CD4-positive, alpha-beta T cell (primary cell): ENCODE measurements around the gene TANC2. TPM values are rescaled to one million over a fixed set of nuclear protein-coding genes. Genes with fewer than 3 reads are reported as not detected.
A peak's percentile ranks its signal among the peaks of the same experiment; 100 is the strongest.

Source experiments
- ATAC-seq: fragments of 200-7000 bp; cut with Tn5 transposase; one replicate; pipeline ENCODE4 v1.10.0; 2022; ENCODE audit warnings: mild to moderate bottlenecking; ENCODE audit not compliant: poor library complexity
- CTCF ChIA-PET: fragments of 350-600 bp; sonication (Branson Sonifier 250); formaldehyde crosslinking; loops from one replicate; lab custom pipeline; 2021; ENCODE audit warnings: antibody characterized with exemption, inconsistent platforms; lab: Charles Lee
- POLR2A ChIA-PET: fragments of 350-600 bp; sonication (Branson Sonifier 250); formaldehyde crosslinking; loops from one replicate; lab custom pipeline; 2021; ENCODE audit warnings: antibody characterized with exemption, inconsistent platforms; lab: Charles Lee
- DNase-seq, 14 experiments: peaks; one replicate each; pipeline ENCODE4 v3.0.0-alpha.2; 2013 to 2020; ENCODE audit warnings: mixed read lengths in 2 of 14
- H3K27ac ChIP-seq, 2 donors: one replicate each; pipeline versions ENCODE4 v1.5.1 to v1.7.0; 2013; ENCODE audit warnings: low read length in 2 of 2, low read depth in 1 of 2, mild to moderate bottlenecking in 1 of 2
- H3K27me3 ChIP-seq, 2 experiments: 1 replicate in 1 of 2; 2 replicates in 1 of 2; pipeline versions ENCODE4 v1.6.1 to v1.7.0; 2013; ENCODE audit warnings: low read length in 2 of 2, control low read depth in 1 of 2, mild to moderate bottlenecking in 1 of 2, moderate library complexity in 1 of 2; ENCODE audit not compliant: insufficient read depth in 2 of 2, control insufficient read depth in 1 of 2
- H3K36me3 ChIP-seq: one replicate; pipeline ENCODE4 v1.6.1; 2013; ENCODE audit warnings: low read length, control low read depth; ENCODE audit not compliant: insufficient read depth
- H3K4me1 ChIP-seq: one replicate; pipeline ENCODE4 v1.6.1; 2013; ENCODE audit warnings: low read length, control low read depth; ENCODE audit not compliant: insufficient read depth
- H3K4me3 ChIP-seq: one replicate; pipeline ENCODE4 v1.5.1; 2013; ENCODE audit warnings: mild to moderate bottlenecking, low read length, moderate library complexity
- H3K9me3 ChIP-seq, 2 experiments: 1 replicate in 1 of 2; 2 replicates in 1 of 2; pipeline versions ENCODE4 v1.6.1 to v1.7.0; 2013; ENCODE audit warnings: low read length in 2 of 2, mild to moderate bottlenecking in 2 of 2, control low read depth in 1 of 2, moderate library complexity in 1 of 2; ENCODE audit not compliant: control insufficient read depth in 1 of 2, insufficient read depth in 1 of 2
- H3K27ac Mint-ChIP-seq: one replicate; pipeline ENCODE4 v1.8.0; 2020; ENCODE audit warnings: mixed read lengths
- H3K27me3 Mint-ChIP-seq: one replicate; pipeline ENCODE4 v1.8.0; 2021; ENCODE audit warnings: mixed read lengths
- H3K36me3 Mint-ChIP-seq: one replicate; pipeline ENCODE4 v1.8.0; 2021; ENCODE audit warnings: low read depth, mixed read lengths
- H3K4me1 Mint-ChIP-seq: one replicate; pipeline ENCODE4 v1.8.0; 2021; ENCODE audit warnings: low read depth, mixed read lengths
- H3K4me3 Mint-ChIP-seq: one replicate; pipeline ENCODE4 v1.8.0; 2020; ENCODE audit warnings: mild to moderate bottlenecking, mixed read lengths
- H3K9me3 Mint-ChIP-seq: one replicate; pipeline ENCODE4 v1.8.0; 2020; ENCODE audit warnings: mixed read lengths
- intact Hi-C, 2 experiments: fragments of 100-400 bp; cut with DNase I in 1 of 2; cut with micrococcal nuclease in 1 of 2; formaldehyde crosslinking; loops; one replicate each; pipeline versions ENCODE4 v1.15.1 to v1.9.0; 2023 to 2025; cut with DNase I, micrococcal nuclease
- polyA plus RNA-seq, 2 donors: library from polyadenylated mRNA; unstranded; fragments of 120-200 nt; gene quantifications; one replicate each; pipeline ENCODE4 v1.2.1, GENCODE V29; 2013
- total RNA-seq, 174 experiments: library from RNA in 2 of 174; stranded (reverse) in 2 of 174; gene quantifications; one replicate each; pipeline ENCODE4 v1.2.3 and lab custom pipeline; 2021 to 2026
- TF ChIP-seq, protein P1 (sequence below): fragments of 200-600 bp; IDR thresholded peaks from one replicate; pipeline ENCODE4 v1.8.0; 2022; ENCODE audit warnings: antibody characterized with exemption, mild to moderate bottlenecking

TANC2 gene
- total RNA-seq (10 to 100 TPM; 29.1 to 33.7 TPM), total RNA-seq (lab: John Stamatoyannopoulos, UW) (1.4 to 73.6 (median 18.3) reads per million in 172 experiments)
- 12.8 TPM for polyA plus RNA-seq (2013, experiment 1 of 2)
- polyA plus RNA-seq (2013, experiment 2 of 2): 13.1 TPM

DNA sequence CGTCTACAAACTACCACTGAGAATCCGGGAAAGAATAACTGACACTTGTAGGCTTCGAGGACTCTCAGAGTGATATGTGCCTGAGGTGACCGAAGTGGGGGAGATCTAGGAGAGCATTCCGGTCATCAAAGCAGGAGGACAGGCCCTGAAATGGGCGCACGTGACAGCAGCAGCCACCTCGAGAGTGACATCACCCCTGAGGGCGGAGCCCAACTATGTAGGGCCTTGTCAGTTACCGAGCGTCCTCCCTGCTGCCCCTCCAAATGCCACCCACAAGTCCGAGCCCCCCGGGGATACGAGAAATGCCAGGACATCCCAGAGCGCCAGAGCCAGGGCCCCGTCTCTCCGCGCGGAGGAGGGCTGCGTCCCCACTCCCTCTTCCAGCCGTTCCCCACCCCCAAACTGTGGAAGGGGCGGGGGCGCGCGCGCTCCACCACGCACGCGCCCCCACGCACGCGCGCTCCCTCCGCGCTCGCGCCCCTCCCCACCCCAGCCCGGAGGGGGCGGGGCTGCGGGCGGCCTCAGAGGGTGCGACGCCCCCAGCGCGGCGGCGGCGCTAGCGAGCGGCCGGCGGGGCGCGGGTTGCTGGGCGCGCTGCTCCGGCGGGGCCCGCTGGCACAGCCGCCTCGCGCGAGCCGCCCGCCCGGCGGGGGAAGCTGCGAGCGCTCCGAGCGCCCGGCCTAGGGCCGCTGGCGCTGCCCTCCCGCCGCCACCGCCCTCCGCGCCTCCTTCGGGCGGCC is at the start of gene TANC2:
TSS of gene TANC2 (plus strand) at position 550 of the 740 bp plus-strand sequence. CDS start 43,325 bp downstream, outside the sequence.
- Mint-ChIP-seq H3K9me3 (no peaks in the 10 kb centered on the region), H3K27ac (peak within 1 kb of the TSS; percentile 98), H3K4me1 (peaks cover 37% of the 10 kb centered on the region), H3K4me3 (peak within 1 kb of the TSS; percentile 97), H3K36me3 (peaks cover 6% of the 10 kb centered on the region), H3K27me3 (no peaks in the 10 kb centered on the region)
- ATAC-seq (peak; percentile 72), DNase-seq (peak; percentile 67 to 95 (median 80))
- Histone ChIP-seq H3K27ac (peak within 1 kb of the TSS; percentile 77 to 83), H3K4me3 (peak within 1 kb of the TSS; percentile 76), H3K9me3 (no peaks in the 10 kb centered on the region), H3K4me1 (peaks cover 18% of the 10 kb centered on the region), H3K36me3 (no peaks in the 10 kb centered on the region), H3K27me3 (no peaks in the 10 kb centered on the region)
- POLR2A ChIA-PET: interaction anchor here (3.1 kb wide), 1 partner anchor 242 kb away, joined by 17 read pairs; no protein-coding TSS in a partner anchor
- intact Hi-C loops: loop anchor here in 1 of 2 experiments (5.0 to 10.0 kb wide), 6 partner anchors 409 to 1041 kb away; partner anchors contain the start of genes DCAF7, INTS2, MED13 and METTL2A
- CTCF ChIA-PET: no interaction called here
- TF ChIP-seq, protein P1, sequence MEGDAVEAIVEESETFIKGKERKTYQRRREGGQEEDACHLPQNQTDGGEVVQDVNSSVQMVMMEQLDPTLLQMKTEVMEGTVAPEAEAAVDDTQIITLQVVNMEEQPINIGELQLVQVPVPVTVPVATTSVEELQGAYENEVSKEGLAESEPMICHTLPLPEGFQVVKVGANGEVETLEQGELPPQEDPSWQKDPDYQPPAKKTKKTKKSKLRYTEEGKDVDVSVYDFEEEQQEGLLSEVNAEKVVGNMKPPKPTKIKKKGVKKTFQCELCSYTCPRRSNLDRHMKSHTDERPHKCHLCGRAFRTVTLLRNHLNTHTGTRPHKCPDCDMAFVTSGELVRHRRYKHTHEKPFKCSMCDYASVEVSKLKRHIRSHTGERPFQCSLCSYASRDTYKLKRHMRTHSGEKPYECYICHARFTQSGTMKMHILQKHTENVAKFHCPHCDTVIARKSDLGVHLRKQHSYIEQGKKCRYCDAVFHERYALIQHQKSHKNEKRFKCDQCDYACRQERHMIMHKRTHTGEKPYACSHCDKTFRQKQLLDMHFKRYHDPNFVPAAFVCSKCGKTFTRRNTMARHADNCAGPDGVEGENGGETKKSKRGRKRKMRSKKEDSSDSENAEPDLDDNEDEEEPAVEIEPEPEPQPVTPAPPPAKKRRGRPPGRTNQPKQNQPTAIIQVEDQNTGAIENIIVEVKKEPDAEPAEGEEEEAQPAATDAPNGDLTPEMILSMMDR: no peak

DNA sequence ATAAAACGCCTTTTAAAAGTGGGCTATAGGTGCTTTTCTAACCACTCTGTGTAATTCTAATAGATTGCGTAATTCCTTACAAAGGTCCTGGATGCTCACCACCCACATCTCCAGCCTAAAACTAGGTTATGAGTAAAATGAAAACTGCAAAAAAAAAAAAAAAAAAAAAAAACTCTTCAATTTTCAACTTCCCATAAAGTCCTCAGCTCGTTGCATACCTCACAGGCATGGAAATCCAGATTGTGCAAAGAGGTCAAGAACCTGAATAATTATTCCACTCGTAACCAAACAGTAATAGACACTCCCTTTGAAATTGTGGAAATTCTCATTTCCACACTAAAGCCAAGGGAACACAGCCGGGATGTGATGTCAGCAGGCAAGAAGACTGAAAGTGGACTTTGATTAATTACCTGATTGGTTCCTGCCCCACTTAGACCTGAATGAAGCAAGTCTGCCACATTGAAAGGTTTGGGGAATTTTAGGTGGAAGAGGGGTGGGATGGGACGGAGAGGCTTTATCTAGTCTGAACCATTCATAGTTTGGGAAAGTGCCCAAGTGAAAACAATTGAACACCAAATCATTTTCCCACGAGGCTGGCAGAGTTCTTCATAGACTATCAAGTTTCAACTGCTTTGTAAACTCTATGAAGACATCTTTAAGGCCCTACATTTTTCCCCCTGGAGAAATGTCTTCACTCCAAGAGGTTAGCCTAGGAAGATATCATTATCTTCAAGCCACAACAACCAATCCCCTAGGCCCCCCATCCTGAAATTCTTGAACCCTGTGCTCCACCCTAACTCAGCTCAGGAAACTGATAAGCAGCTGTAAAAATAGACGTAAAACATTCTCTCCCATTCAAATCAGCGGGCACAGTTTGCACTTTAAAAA is 49.1 kb upstream of the TANC2 start:
- no peaks in the 10 kb centered on the region for H3K9me3 Mint-ChIP-seq
- no peak overlapping the region for H3K4me3 Mint-ChIP-seq
- H3K27me3 Mint-ChIP-seq: peaks cover 29% of the 10 kb centered on the region
- H3K27me3 ChIP-seq: no peaks in the 10 kb centered on the region
- no peak overlapping the region for H3K27ac ChIP-seq
- H3K4me3 ChIP-seq: no peak overlapping the region
- ATAC-seq (no peak), DNase-seq (no peak)
- no peaks in the 10 kb centered on the region for H3K36me3 ChIP-seq
- H3K9me3 ChIP-seq: no peaks in the 10 kb centered on the region
- intact Hi-C loops: no loop called here
- POLR2A ChIA-PET: no interaction called here
- TF ChIP-seq, protein P1: no peak
- H3K4me1 ChIP-seq: no peaks in the 10 kb centered on the region
- H3K36me3 Mint-ChIP-seq: no peaks in the 10 kb centered on the region
- H3K27ac Mint-ChIP-seq: no peak overlapping the region
- no peaks in the 10 kb centered on the region for H3K4me1 Mint-ChIP-seq
- CTCF ChIA-PET: interaction anchor here (0.7 kb wide), 1 partner anchor 77 kb away, joined by 3 read pairs; no protein-coding TSS in a partner anchor

DNA sequence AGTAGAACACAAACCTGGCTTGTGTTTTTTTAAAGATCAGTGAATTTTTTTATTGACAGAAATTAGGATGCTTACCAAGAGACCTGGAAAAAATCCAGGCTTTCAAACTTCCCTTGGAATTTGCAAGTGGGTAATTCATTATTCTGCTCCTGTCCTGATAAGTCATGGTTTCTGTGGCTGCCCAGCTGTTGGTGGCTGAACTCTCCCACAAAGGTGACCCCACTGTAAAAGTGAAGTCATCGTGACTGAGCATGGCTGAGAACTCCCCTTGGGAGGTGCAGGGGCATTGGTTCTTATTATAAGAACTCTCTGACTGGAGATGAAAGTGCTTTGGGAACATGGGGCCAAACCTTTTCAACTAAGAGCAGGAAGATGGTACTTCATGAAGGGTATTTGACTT is 46.6 kb upstream of the TANC2 start:
- Histone ChIP-seq H3K27me3 (no peaks in the 10 kb centered on the region), H3K9me3 (no peaks in the 10 kb centered on the region), H3K4me3 (no peak overlapping the region), H3K27ac (no peak overlapping the region), H3K4me1 (no peaks in the 10 kb centered on the region), H3K36me3 (no peaks in the 10 kb centered on the region)
- TF ChIP-seq, protein P1: no peak
- Mint-ChIP-seq H3K27ac (no peak overlapping the region), H3K4me3 (no peak overlapping the region), H3K9me3 (no peaks in the 10 kb centered on the region), H3K4me1 (no peaks in the 10 kb centered on the region), H3K36me3 (no peaks in the 10 kb centered on the region), H3K27me3 (peaks cover 15% of the 10 kb centered on the region)
- DNase-seq: no peak
- intact Hi-C loops: no loop called here
- no peak for ATAC-seq
- ChIA-PET POLR2A (no interaction called here), CTCF (no interaction called here)
